Stimulated activated CD4-positive, alpha-beta T cell treated with anti-CD3 and anti-CD28 coated beads, TNF-alpha, amount 100 ng/mL, for 4 hours (primary cell): Measurements from ENCODE around the gene AGA.

Source experiments
- DNase-seq, 3 experiments: peaks; one replicate each; pipeline ENCODE4 v3.0.0-alpha.2; 2020; ENCODE audit warnings: low read depth in 3 of 3

Gene AGA

DNA sequence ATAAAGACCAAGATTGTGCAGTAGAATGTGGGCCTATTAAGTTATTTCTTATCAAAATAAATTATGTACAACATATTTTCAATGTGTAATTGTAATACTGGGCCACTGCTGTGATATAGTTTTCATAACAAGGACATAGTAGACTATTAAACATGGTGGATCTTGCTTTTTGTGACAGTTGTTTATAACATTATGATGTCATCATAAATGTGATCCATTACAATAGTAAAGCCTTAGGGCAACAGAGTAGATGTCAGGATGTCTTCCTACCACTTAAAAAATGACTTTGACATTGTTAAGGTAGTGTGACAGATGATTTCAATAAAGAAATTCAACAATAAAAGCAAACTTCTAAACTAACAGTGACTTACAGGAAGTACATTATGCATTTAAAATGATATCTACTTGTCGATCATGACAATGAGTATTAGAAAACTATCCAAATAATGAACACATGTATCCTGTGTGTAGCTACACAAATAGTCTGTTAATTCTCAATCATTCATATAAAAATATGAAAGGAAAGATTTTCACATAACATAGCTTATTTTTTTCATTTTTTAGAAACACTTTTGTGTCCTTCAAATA lies 5.3 kb upstream of the AGA start:
- DNase-seq, result no peak

- DNase-seq, result no peak
Measured at GRCh38 chr4:177446586-177446985, 4.3 kb upstream of the AGA start.

GRCh38 chr4:177444911-177445736 lies 2.9 kb upstream of the AGA start:
- no peak for DNase-seq

- DNase-seq, result no peak
Measured at GRCh38 chr4:177441061-177441802, 1.0 kb downstream of the AGA start.

GRCh38 chr4:177436456-177436855 lies 5.8 kb downstream of the AGA start:
- DNase-seq, result no peak

- DNase-seq, result no peak
Measured at GRCh38 chr4:177434667-177435066, 7.6 kb downstream of the AGA start.

DNA sequence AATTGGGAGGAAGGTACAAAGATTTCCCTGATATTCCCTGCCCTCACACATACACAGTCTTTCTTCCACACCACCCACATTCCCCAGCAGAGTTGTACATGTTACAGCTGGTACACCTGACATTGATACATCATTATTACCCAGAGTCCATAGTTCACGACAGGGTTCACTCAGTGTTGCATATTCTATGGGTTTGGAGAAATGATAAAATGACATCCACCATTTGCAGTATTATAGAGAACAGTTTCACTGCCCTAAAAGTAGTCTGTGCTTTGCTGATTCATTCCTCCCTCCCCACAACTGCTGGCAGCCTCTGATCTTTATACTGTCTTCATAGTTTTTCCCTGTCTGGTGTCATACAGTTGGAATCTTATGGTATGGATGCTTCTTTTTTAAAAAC lies 15.0 kb downstream of the AGA start:
- DNase-seq, result no peak

GRCh38 chr4:177419434-177419833 lies 22.8 kb downstream of the AGA start:
- DNase-seq, result no peak

DNA sequence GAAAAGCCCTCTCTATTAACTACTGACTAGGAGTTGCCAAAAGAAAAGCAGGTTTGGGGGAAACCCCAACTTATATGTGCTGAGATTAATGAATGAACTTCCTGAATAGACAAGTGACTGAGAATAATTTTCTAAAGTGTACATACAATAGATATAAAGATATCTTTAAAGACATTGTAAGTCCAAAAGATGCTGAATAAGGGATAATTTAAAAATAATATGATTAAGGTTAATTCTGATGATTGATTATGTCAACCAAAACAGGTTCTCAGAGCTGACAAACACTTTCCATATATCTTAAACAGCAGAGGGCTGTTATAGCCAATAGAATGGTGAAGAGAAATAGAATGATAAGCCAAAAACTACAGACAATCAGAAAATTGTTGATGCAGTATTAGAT lies 28.6 kb downstream of the AGA start:
- no peak for DNase-seq

DNA sequence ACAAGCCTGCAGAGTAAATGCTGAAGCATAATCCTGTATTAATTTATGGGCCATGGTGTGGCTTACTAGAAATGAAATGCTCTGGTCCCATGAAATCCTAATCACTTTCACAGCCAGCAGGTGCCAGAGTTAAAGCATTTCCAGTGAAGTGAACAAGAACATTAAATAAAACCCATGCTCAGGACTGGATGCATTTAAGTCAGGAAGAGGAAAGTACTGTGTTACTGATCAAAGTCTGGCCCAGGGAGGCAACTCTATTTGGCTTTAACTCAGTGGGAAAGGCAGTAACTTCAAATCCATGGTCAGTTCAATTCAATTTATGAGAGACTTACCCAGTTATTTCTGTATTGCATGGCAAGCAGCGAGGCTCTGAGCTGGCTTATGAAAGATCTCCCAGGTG lies 29.2 kb downstream of the AGA start:
- DNase-seq, result no peak

DNA sequence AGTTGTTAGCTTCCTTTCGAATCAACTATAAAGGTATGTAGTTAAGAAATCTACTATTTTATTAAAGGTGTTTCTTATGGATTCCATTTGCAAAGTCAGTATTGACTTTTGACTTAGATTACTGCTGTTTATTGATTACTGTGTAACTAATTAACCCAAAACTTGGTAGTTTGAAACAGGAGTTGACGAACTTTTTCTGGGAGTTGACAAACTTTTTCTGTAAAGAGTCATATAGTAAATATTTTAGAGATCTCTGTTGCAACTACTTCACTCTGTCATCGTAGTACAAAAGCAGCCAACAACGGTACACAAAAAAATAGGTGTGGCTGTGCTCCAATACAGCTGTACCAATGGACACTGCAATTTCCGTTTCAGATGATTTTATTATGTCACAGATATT lies 30.2 kb downstream of the AGA start:
- no peak for DNase-seq

- DNase-seq, result no peak
Measured at GRCh38 chr4:177410566-177410965, 31.7 kb downstream of the AGA start.

GRCh38 chr4:177408023-177408422 lies 34.2 kb downstream of the AGA start:
- no peak for DNase-seq

GRCh38 chr4:177405508-177405907 lies 36.7 kb downstream of the AGA start:
- no peak for DNase-seq

DNA sequence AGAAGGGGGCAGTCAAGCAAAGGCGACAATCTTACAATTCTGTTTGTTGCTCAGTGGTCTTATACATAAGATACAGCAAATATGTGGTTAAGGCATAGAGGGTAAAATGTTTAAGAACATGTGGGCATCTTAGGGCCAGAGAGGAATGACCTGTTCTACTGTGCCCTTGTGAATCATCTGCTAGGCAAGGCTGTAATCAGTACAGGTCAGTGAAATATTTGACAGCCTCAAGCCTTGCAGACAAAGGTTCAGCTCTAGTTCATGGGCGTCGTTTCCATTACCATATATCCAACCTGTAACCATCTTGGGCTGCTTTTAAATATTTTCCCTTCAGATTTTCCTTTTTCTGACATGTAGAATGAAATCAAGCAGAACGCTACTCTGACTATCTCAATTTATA lies 37.3 kb downstream of the AGA start:
- DNase-seq, result no peak

DNA sequence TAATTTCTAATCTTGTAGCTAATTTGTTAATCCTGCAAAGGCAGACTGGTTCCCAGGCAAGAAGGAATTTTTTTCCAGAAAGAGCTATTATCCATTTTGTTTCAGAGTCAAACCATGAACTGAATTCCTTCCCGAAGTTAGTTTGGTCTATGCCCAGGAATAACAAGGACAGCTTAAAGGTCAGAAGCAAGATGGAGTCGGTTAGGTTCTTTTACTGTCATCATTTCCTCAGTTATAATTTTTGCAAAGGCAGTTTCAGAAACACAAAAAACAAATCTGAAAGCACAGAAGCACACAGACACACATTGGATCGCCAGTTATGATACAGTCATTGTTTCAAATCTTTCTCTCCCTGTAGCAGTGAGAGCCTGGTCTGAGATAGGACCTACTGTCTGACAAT lies 37.9 kb downstream of the AGA start:
- no peak for DNase-seq

- no peak for DNase-seq
Measured at GRCh38 chr4:177403746-177404145, 38.5 kb downstream of the AGA start.

DNA sequence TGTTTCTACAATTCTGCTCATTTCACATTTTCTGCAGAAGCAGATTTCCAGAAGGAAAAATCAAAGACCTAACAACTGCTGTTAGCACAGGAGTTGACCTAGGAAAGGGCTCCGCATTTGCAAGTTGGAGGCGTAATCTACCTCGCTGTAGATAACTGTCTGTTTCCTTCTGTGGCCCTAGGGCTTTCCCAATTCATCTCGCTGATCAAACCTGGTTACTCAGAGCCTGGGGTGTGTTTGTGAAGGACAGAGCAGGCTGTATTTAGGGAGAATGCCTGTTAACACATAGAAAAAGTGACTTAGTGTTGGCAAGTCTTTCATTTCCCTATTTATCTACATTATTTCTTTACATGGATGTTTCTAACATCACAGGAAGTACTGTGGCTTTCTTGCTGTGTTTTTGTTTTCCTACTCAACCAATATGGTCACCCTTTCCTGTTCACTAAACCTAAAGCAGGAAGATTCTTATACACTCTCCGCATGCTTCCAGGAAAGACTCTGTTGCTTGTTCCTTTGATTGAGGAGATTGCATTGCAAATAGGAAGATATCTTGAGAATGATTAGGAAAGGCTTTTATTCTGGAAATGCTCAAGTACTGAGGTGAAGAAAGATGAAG lies 40.5 kb downstream of the AGA start:
- no peak for DNase-seq

DNA sequence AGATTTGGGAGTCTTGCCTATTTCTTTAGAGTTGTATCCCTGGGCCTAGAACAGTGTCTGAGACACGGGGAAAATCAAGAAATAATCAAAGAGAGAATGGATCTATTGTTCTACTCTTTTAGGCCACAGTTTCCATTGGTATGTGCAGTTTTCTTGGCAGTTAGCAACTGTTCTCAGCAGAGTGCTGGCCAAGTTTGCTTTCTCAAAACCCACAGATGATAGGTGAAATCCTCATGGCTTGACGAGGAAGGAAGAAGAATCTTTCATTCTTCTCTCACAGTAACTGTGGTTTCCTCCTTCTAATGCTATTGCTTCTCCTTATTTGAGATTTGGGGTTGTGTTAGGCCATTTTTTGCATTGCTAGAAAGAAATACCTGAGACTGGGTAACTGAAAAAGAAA lies 42.2 kb downstream of the AGA start:
- no peak for DNase-seq

DNA sequence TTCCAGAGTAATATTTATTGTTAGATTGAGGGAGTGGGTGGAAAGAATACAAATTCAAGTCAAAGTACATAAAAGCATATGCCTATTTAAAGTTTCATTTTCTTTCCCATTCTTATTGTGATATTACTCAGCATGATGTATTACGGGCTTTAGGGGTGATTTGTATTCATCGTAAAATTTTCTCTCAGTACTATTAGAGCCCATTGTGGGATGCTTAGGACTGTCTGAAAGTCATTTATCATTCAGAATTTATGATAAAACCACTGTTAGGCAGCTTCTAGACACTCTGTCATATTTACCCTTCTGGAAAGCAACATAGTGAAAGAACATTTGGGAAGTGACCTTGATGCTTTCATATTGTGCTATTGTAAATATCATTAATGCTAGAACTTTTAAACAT lies 45.9 kb downstream of the AGA start:
- DNase-seq, result no peak

- no peak for DNase-seq
Measured at GRCh38 chr4:177393236-177393635, 49.0 kb downstream of the AGA start.

DNA sequence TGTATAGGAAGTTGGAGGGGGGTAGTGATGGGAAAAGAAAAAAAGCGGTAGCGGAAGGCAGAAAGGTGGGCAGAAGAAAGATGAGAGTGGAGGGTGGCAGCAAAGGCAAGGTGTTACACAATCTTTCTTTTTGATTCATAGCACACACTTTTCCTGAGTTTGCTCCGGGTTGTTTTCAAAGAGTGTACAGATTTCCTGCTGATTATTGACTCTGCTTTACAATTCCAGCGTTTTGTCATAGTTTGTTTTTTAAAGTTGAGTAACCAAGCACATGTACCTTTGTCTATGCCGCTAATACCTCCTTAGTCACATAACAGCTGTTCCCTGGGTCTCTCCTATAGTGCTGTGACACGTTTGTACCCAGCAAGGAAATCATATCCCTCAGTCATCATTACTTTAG lies 50.3 kb downstream of the AGA start:
- DNase-seq, result no peak

DNA sequence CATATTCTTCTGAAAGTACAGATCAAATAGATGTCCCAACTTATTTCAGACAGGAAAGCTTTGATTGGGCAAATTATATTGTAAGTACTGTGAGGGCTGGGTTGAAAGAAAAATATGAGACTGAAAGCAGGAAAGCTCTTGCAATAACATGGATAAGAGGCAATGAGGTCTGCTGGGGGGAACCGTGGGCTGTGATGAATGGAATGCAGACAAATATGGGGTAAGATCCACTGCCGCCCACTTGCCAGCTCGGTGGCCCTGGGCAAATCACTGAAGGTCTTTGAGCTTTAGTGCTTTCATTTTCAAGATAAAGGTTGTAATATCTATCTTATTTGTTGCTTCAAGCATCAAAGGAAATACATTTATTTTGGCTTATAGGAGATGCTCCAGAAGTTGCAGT lies 51.0 kb downstream of the AGA start:
- no peak for DNase-seq
